GM12801 (cell line): ENCODE data around the gene SLC38A3.

Source experiments
- CTCF ChIP-seq: IDR thresholded peaks from one replicate; pipeline ENCODE4 v1.5.1; 2011; ENCODE audit warnings: control low read depth; ENCODE audit not compliant: insufficient read length; ENCODE audit errors: extremely low read depth

SLC38A3 gene

GRCh38 chr3:50187750-50188149, 17.3 kb upstream of the SLC38A3 start:
- TF ChIP-seq CTCF = no peak

DNA sequence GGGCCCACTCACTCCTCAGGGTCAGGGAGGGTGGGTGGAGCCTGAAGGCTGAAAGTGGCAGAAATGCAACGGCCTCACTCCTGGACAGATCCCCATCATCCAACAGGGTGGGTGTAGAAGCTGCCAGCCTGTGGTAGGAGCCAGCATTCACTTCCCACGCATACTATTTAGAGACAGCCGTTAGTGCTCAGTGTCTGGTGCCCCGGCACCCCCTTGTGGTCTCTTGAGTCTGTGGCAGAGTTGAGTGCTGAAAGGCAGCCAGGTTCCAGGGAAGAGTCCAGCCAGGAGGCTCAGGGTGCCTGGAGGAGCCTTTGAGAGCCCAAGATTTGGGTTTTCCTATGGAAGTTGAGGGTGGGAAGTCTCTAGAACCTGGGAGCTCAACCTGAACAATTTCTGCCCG, 15.8 kb upstream of the SLC38A3 start:
- TF ChIP-seq CTCF = no peak

DNA sequence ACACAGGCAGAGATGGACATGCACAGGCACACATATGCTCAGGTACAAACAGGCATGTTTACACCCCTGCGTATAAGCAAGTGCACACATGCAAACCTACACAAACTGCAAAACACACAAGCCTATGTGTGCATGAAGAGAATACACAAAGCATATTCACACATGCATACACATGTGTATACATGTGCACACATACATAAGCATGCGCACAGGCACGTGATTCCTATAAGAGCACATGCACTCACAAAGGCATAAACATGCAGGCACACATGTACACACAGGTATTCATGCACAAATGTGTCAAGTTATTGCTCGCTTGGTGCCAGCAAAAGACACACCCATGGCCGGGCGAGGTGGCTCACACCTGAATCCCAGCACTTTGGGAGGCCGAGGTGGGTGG, 15.1 kb upstream of the SLC38A3 start:
- no peak for TF ChIP-seq CTCF

DNA sequence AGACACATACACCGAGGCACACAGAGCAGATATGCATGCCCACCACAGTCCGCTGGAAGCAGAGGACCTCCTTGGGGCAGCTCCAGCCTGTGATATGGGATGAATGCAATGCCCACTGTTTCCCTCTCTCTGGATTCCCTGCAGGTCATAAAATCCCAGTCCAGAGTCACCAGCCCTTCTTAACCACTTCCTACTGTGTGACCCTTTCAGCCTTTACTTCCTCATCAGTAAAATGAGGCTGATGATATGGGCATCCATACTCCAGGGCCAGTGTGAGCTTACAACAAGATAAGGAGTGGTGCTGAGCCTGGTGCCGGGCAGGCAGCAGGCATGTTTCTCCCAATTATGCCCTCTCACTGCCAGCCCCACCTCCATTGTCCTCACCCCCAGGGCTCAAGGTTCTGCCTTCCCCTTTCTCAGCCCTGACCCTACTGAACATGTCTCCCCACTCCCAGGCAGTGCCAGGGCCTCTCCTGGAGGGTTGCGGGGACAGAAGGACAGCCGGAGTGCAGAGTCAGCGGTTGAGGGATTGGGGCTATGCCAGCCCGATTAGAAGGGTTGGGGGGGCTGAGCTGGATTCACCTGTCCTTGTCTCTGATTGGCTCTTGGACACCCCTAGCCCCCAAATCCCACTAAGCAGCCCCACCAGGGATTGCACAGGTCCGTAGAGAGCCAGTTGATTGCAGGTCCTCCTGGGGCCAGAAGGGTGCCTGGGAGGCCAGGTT, 14.0 kb upstream of the SLC38A3 start, which contains the start of gene GNAT1:
Gene GNAT1, plus strand, starts transcription at position 675 of the 725 bp plus-strand sequence. CDS start 116 bp downstream, outside the sequence.
- TF ChIP-seq CTCF = no peak

DNA sequence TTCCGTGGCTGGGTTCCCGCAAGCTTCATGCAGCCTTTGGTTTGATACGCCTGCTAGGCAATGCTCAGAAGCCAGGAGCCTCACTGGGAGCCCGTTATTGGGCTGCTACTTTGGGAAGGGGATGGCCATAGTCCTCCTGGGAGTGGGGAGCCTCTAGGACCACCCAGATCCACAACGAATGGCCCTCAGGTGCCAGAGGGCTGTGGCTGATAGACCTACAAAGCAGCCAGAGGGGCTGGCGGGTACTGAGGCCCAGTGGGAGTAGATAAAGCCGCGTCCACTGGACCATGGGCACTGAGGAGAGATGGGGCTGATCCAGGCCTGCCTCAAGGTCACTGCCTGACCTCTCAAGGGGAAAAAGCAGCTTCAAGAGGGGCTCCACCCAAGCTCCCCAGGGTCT, 12.9 kb upstream of the SLC38A3 start:
- TF ChIP-seq CTCF = no peak

DNA sequence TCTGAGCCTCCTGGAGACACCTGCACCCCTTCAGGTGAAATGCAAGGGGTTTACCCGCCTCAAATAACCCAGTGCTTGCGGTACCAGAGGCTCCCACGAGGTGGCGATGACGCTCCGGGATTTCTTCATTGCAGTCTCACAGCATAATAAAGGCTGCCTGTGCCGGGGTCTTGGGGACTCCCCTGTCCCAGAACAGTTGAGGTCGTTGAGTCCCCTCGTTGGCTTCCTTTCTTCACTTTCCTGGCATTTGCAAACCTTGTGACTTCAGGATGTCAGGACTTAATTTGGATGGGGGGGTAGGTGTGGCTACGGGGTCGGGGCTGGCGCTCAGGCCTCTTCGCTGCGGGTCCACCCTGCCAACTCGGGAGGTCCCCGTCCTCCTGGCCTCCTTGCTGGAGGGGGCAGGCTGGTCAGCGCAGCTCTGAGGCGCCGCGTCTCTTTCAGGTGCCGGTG, 12.4 kb upstream of the SLC38A3 start:
- peak; percentile 25 for TF ChIP-seq CTCF

- no peak for TF ChIP-seq CTCF
Observed at GRCh38 chr3:50193286-50193685, 11.8 kb upstream of the SLC38A3 start.

- TF ChIP-seq CTCF = no peak
Observed at GRCh38 chr3:50193746-50194127, 11.3 kb upstream of the SLC38A3 start.
